Stimulated activated CD8-positive, alpha-beta memory T cell treated with anti-CD3 and anti-CD28 coated beads, Interleukin-4, amount 100 ng/mL, for 1 hour (primary cell): ENCODE measurements around the gene ZNF143.
"Not testable (repeated sequence)": the region's sequence is repeated elsewhere in the genome, so short reads cannot be mapped to it uniquely, and the experiment has no call there.

Experiments used
- DNase-seq, 2 donors: peaks; one replicate each; pipeline ENCODE4 v3.0.0-alpha.2; 2020; ENCODE audit warnings: low read depth in 2 of 2, low spot score in 1 of 2

ZNF143 gene

DNA sequence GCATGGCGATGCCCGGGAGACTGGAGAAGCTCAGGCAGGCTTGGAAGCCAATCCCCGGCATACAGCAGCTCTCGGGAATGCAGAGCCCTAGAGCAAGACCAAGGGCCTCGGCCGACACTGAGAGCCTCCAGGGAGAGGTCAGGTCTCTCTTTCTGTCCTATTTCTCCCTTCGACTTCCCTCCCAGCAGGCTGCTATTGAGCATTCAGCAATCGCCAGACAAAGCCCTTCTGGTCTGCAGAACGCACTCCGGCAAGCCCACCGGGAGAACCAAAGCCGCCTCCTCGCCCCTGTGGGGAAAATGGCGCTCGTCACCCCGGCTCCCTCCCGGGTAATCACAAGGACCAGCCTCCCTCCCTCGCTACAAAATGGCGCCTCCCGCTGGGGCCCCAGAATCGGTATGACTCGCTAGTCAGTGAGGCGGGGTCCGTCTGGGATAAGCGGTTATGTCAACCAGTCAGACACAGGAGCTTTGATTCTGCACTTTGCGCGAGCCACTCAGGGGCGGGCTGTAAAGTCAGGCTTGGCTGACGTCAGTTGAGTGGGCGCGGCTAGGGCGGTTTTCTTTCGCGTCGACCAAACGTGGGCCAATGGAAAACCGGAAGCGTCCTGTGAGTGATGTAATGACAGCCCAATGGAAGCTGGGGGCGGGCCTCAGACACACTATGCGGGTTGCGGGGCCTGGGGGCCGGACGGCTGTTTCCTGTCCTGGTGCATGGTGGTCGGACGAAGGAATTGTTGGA, at the start of gene ZNF143:
ZNF143 (plus strand) TSS at position 691 of the 741 bp plus-strand sequence. CDS start 10,297 bp downstream, outside the sequence.
- DNase-seq: peak; percentile 100

DNA sequence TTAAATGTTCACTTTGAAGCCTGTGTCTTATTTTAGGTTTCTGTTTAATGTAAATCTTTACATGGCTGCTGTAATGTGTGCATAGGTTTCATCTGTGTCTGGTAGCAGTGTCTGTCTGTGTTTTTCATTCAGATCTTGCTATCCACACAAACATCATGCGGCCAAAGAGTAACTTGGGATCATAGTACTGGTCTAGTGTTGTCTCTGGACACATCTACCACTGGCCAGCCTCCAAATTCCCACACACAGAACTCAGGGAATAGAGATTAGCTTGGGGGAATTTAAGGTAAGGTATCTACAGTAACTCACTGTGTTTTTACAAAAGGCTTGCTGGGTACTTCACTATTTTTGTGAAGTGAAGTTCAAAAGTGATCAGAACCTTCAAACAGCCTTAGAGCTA, 32.1 kb upstream of the ZNF143 start:
- no peak for DNase-seq

DNA sequence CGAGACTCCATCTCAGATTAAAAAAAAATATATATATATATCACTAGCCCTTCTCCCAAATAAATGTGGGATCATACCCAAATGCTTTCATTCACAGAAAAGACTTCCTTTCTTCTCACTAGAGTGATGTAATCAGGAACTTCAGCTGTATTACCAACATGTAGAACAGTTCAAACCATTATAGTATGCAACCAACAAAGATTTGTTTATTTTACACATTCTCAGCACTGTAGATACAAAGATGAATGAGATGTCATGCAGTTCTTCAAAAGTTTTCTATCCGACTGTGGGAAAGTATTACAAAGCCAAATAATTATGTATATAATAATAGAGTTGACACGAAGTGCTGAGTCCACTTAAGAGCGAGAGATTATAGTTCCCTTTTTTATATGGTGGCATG, 22.2 kb upstream of the ZNF143 start:
- no peak for DNase-seq

DNA sequence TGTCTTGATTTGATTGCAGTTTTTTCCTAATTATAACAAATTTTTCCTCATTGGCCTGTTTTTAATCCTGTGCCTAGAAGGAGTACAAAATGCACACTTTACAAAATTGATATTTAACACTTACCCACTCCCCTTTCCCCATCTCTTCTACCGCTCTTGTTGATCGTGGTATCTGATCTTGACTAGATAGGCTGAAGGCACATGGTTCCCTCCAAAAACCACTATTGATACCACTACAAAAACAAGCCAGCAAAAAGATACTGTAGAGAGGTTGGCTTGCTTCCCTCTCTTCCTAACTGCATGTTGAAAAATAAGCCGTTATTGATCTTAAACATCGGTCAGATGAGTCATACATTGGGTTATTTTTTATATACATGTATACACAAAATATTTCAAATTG, 14.6 kb upstream of the ZNF143 start:
- DNase-seq: no peak

DNA sequence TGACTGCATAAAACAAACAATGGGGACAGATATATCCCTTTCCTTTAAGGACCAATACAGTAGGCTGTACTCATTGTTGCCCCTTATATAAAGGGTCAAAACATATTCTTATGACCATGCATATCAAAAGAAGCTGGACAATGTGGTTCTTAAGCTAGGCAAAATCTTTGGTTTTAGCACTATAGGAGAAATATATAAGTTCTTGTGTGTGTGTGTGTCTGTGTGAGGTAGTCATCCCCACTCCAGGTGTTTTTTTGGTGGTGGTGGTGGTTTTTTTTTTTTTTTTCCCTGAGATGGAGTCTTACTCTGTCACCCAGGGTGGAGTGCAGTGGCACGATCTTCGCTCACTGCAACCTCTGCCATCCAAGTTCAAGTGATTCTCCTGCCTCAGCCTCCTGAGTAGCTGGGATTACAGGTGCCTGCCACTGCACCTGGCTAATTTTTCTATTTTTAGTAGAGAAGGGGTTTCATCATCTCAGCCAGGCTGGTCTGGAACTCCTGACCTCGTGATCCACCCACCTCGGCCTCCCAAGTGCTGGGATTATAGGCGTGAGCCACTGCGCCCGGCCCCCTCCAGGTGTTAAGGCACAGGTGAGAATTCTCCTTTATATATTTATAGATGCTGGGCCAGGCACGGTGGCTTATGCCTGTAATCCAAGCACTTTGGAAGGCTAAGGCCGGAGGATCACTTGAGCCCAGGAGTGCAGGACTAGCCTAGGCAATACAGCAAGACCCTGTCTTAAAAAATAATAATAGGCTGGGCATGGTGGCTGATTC, 12.0 kb upstream of the ZNF143 start:
- no peak for DNase-seq

DNA sequence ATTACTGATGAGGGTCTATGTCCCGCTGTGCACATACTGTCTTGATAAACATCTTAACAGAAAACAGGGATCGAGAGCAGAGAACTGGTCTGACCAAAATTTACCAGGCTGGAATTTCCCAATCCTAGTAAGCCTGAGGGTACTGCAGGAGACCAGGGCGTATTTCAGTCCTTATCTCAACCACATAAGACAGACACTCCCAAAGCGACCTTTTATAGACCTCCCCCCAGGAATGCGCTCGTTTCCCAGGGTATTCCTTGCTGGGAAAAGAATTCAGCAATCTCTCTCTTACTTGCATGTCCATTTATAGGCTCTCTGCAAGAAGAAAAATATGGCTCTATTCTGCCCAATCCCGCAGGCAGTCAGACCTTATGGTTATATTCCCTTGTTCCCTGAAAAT, 8.8 kb upstream of the ZNF143 start:
- not testable (repeated sequence) for DNase-seq

DNA sequence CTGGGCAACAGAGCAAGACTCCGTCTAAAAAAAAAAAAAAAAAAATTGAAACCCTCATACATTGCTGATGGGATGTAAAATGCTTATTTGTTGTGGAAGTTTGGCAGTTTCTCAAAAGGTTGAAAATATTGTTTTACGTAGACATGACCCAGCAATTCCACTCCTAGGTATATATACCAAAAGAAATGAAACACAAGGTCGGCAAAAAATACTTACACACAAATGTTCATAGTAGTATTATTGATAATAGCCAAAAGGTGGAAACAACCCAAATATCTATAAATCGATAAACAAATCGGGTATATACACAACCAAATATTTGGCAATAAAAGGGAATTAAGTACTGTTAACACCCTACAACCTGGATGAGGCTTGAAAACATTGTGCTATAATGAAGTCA, 5.1 kb upstream of the ZNF143 start:
- no peak for DNase-seq

DNA sequence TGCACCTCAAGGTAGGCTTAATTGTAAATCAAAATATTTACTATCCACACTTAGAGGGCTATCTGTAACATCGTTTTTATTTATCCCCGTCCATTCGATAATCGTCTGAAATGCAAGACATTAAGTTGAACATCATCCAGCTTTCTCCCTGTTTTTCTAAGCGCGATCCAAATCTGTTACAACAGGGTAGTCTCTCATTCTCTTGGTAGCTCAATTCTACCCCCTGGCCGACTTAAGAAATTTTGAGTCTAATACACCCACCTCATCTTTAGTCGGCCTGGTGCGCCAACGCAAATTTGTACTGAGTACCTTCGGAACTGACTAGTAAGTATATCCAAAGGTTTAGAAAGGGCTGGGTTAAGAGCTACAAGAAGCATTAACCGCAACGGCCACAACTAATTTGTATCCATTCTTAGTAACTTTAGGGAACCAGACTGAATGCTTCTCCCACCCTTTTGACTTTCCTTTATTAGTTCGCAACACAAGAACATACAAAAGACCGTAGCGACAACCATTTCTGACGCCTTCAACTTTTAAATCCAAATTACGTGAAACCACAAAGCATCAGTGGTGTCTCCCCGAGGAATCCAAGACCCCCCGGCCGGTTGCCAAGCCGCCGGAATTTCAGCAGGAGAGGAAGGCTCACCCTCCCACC, 1.0 kb upstream of the ZNF143 start:
- peak; percentile 1 to 6 for DNase-seq

DNA sequence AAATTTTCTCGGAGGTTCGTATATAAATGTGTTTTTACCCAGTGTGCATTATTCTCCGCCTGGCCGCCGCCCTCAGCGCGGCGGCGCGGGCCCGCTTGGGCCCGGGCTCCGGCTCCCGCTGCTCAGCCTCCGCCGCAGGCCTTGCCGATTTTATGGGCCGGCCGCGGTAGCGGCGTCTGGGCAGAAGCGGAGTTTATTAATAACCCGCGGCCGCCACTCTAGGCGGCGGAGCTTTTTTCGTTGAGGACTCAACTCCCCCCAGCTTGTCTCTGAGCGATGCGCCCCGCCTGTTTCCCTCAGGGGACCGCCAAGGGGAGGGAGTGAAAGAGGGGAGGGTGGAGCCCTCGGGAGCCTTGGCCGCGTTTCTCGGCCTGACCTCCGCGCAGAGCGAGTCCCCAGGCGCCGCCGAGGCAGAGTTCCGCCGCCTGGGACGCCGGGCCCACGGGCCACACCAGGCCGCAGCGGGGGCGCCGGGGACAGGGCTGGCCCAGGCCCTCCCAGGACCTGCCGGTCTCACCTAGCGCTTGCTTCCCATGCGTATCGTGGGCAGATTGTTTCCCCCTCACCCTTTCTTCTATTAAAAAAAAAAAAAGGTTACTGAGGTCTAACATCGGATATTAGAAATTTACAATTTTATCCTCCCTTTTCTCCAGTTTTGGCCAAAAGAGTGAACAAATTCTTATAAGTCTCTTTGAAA, 399 bp downstream of the ZNF143 start:
- DNase-seq: peak; percentile 61 to 64

DNA sequence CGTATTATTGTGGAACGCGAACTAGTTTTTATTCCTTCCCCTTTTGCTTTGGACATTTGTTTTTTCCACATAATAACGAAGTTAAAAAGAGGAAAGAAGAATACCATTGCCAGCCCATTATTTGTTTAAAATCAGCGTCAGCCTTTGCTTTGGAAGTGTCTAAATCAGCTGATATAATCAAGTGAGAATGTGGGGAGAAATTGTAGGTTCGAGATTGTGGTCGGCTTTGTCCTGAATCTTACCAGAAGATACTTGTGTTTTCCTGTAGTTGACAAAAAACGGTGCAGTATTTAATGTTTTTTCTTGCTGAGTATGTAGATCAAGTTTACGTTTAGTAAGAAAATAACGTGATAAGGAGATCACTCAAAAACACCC, 935 bp downstream of the ZNF143 start:
- no peak for DNase-seq

DNA sequence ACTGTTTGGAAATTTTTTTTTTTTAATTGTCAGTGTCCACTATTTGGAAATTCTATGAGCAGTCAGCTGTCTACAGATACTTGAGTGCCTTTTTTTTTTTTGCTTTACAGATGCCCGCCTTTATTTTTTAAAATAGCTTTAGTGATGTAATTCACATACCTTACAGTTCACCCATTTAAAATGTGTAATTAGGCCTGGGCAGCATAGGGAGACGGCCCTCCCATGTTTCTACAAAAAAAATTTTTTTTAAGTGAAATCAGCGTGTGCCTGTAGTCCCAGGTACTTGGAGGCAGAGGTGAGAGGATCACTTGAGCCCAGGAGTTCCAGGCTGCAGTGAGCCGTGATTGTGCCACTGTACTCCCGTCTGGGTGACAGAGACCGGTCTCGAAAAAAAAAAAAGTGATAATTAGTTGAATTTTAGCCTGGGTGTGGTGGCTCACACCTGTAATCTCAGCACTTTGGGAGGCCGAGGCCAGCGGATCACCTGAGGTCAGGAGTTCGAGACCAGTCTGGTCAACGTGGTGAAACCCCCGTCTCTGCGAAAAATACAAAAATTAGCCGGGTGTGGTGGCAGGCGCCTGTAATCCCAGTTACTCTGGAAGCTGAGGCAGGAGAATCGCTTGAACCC, 1.5 kb downstream of the ZNF143 start:
- DNase-seq: no peak

DNA sequence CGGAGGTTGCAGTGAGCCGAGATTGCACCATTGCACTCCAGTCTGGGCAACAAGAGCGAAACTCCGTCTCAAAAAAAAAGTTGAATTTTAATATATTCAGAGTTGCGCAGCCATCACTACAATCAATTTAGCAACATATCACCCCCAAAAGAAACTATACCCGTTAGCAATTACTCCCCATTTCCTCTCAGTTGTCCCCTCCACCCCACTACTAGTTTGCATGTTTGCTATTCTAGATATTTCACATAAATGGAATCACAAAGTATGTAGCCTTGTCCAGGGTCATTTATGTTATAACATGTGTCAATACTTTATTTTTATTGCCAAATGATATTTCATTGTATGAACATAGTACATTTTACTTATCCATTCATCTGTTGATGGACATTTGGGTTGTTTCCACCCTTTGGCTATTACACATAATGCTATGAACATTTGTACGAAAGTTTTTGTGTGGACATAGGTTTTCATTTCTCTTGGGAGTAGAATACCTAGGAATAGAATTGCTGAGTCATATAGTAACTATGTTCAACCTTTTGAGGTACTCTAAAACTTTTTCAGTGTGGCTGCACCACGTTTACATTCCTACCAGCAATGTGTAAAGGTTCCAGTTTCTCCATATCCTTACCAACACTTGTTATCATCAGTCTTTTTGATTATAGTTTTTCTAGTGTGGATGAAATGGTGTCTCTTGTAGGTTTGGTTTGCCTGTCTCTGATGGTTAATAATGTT, 2.2 kb downstream of the ZNF143 start:
- no peak for DNase-seq

DNA sequence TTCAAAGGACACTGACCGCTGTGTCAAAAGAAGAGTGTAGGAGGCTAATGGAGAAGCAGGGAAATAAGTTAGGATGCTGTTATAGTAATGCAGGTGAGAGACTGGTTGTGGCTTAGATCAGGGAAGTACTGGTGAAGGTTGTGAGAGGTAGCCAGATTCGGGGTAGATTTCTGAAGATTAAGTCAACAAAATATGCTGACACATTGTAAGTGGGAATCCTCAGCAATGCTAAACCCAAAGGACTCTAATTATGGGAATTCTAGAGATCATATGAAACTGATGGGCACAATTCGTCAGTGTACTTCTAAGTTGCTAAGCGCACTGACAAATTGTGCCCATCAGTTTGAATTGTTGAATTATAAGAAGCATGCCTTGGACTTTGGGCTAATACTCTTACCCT, 10.0 kb downstream of the ZNF143 start:
- DNase-seq: no peak

DNA sequence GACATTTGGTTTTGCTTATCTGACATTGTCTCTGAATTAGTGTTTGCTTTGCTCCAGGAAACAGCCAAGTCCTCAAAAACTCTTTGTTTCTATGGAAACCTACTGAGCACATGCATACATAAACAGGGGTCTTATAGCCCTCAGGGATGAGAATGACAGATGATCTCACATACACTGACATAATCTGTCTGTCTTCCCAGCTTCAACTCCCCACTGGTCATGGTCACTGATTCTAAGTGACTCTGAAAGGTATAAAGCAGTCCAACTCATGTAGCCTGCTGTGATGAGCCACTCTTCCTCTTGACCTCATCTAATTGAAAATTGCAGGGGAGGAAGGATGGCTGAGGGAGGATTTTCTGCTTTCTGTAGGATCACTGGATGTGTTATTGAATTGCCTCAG, 12.6 kb downstream of the ZNF143 start:
- DNase-seq: no peak

DNA sequence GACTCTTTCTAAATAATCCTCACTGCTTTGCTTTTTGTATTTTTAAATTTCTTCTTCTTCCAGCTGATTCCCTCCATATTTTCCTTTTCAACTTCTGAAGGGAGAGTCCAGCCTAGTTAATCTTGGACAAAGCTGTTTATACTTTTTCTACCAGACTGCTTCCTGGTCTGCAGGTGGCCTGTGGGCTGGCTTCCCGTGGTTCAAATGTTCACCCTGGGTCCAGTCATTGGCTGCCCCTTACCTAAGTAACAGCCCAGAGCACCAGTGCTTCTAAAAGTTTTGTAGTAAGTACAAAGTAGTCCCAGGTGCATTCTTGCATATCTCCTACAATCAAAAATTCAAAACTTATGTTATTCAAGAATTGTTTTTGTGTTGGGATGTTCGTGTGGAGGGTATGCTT, 19.1 kb downstream of the ZNF143 start:
- DNase-seq: no peak

DNA sequence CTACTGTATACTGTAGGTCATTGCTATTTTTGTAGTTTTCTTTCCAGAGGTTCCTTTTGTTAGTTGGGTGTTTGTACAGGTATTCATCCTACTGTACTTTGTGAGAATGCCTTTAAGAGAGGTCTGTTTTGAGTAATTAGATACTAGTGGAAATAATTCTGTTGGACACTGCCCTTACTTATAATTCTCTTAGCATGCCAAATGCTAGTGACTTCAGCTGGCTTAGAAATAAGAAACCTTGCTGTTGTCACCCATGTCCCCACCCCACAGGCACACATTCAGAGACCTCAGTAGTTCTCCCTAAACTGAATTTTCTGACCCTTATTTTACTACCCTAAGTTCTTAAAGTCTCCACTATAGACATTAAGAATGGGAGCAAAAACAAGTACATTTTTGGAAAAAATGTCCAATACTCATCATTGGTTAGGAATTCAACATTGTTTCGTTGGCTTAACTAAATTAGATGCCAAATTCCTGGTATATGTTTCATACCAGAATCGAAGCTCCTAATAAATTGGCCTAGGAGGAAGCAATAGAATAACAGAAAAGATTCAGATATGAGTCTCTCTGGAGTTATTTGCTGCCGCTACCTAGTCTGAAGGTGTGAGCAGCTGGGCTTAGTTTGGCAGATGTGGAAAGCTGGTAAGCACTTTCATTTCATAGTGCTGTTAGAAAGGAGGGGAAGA, 28.4 kb downstream of the ZNF143 start:
- DNase-seq: no peak

DNA sequence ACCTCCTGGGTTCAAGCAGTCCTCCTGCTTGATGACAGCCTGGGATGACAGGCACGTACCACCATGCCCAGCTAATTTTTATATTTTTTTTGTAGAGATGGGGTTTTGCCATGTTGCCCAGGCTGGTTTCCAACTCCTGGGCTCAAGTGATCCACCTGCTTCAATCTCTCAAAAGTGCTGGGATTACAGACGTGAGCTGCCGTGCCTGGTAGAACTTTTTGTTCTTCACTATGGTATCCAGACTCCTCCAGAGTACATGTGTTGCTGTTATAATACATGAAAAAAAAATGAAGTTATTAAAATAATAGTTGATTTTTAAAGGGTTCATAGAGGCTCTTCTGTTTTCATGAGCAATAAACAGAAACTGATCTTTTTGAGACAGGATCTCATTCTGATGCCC, 29.6 kb downstream of the ZNF143 start:
- DNase-seq: no peak

DNA sequence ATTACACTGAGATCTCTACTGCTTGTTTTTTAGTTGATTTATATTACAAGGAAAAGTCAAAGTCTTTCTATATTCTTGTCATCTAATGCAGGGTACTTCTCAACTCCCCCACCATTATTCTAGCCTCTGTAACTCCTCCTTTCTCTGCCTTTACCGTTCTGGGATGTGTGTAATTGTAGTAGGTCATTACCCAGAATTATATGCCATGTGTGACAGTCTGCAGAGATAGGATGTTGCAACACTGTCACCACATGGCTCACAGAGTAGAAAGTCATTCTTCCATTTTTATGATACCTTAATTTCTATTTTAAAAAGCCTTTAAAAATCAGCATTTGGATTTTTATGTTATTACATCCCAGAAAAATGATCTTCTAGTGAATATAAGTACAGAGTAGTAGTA, 32.7 kb downstream of the ZNF143 start:
- no peak for DNase-seq

DNA sequence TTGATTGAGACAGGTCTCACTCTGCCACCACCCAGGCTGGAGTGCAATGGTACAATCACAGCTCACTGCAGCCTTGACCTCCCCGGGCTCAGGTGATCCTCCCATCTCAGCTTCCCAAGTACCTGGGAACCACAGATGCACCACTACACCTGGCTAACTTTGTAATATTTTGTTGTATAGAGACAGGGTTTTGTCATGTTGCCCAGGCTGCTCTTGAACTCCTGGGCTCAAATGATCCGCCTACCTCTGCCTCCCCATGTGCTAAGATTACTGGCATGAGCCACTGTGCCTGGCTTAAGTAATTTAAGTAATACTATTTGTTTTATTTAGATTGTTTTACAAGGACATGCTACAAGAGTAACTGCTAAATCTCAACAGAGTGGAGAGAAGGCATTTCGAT, 33.5 kb downstream of the ZNF143 start:
- DNase-seq: no peak
